ENCODE data around the gene NOTO.

The NOTO gene

DNA sequence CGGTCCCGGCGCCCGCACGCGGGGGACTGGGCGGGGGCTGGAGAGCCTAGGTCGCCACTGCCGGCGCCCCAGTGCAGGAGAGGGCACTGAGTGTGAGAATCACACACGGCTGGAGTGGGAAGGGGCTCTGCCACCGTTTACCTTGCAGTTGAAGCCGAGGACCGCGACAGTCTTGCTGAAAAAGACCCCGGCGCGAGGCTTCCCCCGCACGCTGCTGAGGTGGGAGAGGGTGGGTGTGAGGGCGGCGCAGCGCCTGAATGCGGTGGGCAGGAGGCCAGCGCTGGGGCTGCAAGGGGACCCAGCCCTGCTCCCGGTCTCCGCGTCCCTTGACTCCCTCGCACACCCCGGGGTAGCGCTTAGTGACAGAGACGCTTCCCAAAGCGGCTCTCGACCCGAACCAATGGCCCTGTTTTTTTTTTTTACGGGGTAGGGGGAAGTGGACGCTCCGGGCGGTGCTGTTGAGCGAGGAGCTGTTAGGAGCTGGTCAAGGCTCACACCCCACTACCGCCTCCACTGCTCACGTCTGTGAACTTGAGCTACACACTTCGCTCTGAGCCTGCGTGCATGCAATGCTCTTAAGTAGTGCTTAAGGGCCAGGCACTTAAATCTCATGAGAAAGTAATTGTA, 794 bp downstream of the NOTO start:
- DNase-seq = no peak

GRCh38 chr2:73205611-73206010, 3.2 kb downstream of the NOTO start:
- DNase-seq = no peak

- no peak for DNase-seq
These were observed 5.9 kb downstream of the NOTO start for GRCh38 chr2:73208258-73208657.

GRCh38 chr2:73210019-73210418, 7.6 kb downstream of the NOTO start:
- no peak for DNase-seq

GRCh38 chr2:73210696-73211095, 8.3 kb downstream of the NOTO start:
- no peak for DNase-seq

GRCh38 chr2:73212098-73212447, 9.7 kb downstream of the NOTO start:
- DNase-seq = no peak

DNA sequence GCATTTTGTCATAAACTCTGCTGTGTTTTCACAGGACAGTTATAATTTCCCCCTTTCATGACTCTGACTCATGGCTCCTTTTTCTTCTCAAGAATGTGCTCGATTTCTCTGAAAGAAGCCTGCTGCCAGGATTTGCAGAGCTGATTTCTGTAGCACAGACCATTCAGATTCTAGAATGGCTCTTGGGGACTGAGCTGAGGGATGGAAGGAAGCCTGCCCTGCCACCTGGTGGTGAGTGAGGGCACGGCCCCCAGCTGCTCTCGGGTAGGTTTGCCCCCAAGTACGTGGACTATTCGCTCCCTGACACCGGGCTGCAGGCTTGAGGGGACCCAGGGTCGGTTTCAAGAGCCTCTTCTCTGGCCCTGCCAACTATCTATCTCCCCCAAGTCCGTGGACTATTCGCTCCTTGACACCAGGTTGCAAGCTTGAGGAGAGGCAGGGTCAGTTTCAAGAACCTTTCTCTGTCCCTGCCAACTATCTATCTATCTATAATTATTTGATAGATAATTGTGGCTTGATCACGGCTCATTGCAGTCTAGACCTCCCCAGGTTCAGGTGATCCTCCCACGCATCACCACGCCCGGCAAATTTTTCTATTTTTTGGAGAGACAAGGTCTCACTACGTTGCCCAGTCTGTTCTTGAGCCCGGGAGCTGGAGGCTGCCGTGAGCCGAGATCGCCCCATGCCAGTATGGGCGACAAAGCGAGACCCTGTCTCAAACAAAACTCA, 10.2 kb downstream of the NOTO start:
- peak in 1 of 2 experiments; percentile 56 for DNase-seq

GRCh38 chr2:73214120-73215035, 12.0 kb downstream of the NOTO start, which contains the start of gene SMYD5:
Gene SMYD5 (plus strand): TSS chr2:73214245. CDS start chr2:73214267, 22 bp downstream.
- DNase-seq = peak; percentile 43 to 74

GRCh38 chr2:73215254-73215653, 12.9 kb downstream of the NOTO start:
- no peak for DNase-seq

DNA sequence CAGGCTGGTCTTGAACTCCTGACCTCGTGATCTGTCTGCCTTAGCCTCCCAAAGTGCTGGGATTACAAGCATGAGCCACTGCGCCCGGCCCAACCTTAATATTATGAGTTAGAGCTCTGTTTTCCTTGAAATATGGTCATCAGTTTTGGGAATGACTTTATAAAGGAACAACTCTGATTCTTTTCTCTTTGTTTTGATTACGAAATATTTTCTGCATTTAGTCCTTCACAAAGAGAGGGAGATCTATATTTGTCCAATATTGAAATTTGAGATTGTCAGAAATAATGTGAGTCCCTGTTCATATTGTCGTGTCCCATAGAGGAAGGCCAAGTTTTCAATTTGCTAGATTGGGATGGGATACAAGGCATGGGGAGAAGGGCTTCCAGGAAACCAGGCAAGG, 14.8 kb downstream of the NOTO start:
- DNase-seq = no peak

DNA sequence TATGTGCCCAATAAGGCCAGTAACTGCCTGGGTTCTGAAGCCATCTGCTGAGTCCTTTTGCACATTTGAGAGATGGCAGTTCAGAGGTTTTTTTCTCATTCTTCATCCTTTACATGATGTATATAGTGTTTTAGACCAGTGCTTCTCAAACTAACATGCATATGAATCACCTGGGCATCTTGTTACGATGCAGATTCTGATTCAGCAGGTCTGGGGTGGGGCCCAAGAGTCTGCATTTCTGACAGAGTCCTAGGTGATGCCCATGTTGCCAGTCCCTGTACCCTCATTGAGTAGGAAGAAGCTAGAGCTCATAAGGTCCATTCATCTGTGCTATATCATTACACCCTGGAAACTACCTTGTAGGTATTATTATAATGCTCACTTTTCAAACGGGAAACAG, 15.5 kb downstream of the NOTO start:
- no peak for DNase-seq

- DNase-seq = no peak
These were observed 15.9 kb downstream of the NOTO start for GRCh38 chr2:73218298-73218697.

DNA sequence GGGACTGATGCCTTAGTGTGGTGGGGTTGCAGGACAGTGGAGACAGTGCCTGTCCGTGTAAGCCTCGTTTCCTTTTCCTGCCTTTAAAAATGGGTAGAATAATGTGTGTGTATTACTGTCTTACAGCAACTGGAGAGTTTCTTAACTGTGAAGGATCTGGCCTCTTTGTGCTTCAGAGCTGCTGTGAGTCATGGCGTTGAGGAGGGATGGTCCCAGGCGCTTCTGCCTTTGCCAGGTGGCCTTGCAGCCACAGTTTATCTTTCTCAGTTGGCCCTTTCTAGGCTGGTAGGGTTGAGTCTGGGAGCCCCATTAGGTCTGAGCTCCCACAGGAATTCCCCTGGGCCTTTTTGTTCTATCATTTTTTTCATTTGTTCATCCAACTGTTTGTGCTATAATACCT, 21.4 kb downstream of the NOTO start:
- no peak for DNase-seq

GRCh38 chr2:73225513-73226360, 23.4 kb downstream of the NOTO start:
- DNase-seq = no peak

- no peak for DNase-seq
These were observed 24.7 kb downstream of the NOTO start for GRCh38 chr2:73227086-73227485.

- no peak for DNase-seq
These were observed 26.3 kb downstream of the NOTO start for GRCh38 chr2:73228631-73229030.

GRCh38 chr2:73232403-73233153, 30.2 kb downstream of the NOTO start:
- DNase-seq = peak in 1 of 2 experiments; percentile 26

GRCh38 chr2:73233154-73233931, 31.0 kb downstream of the NOTO start, which contains the start of gene PRADC1:
Gene PRADC1 (minus strand): TSS chr2:73233239. CDS start chr2:73233160, 79 bp downstream.
- DNase-seq = peak; percentile 99

- DNase-seq = peak; percentile 79 to 91
These were observed 31.8 kb downstream of the NOTO start, which contains the start of gene CCT7 for GRCh38 chr2:73233932-73234832. Gene CCT7 (plus strand): TSS chr2:73234308. CDS start chr2:73234379, 71 bp downstream.

Measured in SW 1271 (cell line).